HepG2 (cell line): ENCODE results near the gene HOXA9. TPM values are rescaled to one million over a fixed set of nuclear protein-coding genes. Genes with fewer than 3 reads are reported as not detected.

ENCODE experiments used
- AGO2 ChIP-seq: fragments of 200-400 bp; formaldehyde crosslinking; optimal IDR thresholded peaks from 2 replicates; pipeline ENCODE3; 2017; ENCODE audit warnings: mild to moderate bottlenecking, low read depth, low read length, moderate library complexity
- CEBPG ChIP-seq: IDR thresholded peaks from 2 replicates; pipeline ENCODE4 v1.6.1; 2016
- FUBP1 ChIP-seq: sonication (generic); formaldehyde crosslinking; IDR thresholded peaks from 2 replicates; pipeline ENCODE4 v1.5.1; 2020; ENCODE audit warnings: missing genetic modification reagents, mild to moderate bottlenecking, borderline replicate concordance
- KLF16 ChIP-seq, 2 experiments: sonication (generic) in 1 of 2; formaldehyde crosslinking in 1 of 2; IDR thresholded peaks; 2 replicates each; pipeline versions ENCODE4 v1.6.1 to v1.8.0; 2016 to 2023; ENCODE audit warnings: missing genetic modification reagents in 2 of 2, missing compliant biosample characterization in 1 of 2
- SKI ChIP-seq: fragments of 450-650 bp; IDR thresholded peaks from one replicate; pipeline ENCODE4 v1.6.1; 2018; ENCODE audit warnings: mild to moderate bottlenecking; ENCODE audit not compliant: partially characterized antibody
- ZBTB38 ChIP-seq: sonication (generic); formaldehyde crosslinking; IDR thresholded peaks from 2 replicates; pipeline ENCODE4 v1.5.1; 2020; ENCODE audit warnings: mild to moderate bottlenecking, missing genetic modification reagents
- ZNF30 ChIP-seq: sonication (generic); formaldehyde crosslinking; IDR thresholded peaks from 2 replicates; pipeline ENCODE4 v1.5.0; 2020; ENCODE audit warnings: mild to moderate bottlenecking, missing genetic modification reagents
- ZNF468 ChIP-seq: sonication (generic); formaldehyde crosslinking; IDR thresholded peaks from 2 replicates; pipeline ENCODE4 v1.8.0; 2022; ENCODE audit warnings: mild to moderate bottlenecking, moderate library complexity, missing genetic modification reagents
- ZZZ3 ChIP-seq: sonication (generic); formaldehyde crosslinking; IDR thresholded peaks from 2 replicates; pipeline ENCODE4 v1.4.0; 2020; ENCODE audit warnings: missing genetic modification reagents, mild to moderate bottlenecking, borderline replicate concordance
- polyA plus RNA-seq, 8 experiments: library from polyadenylated mRNA; depleted of rRNA in 3 of 8; stranded (reverse) in 7 of 8; unstranded in 1 of 8; fragments of >200 nt; fragmentation: Illumina TruSeq in 4 of 8; extraction: Trizol in 4 of 8; gene quantifications; 2 replicates each; pipeline versions ENCODE4 v1.2.1 to v1.2.3, GENCODE V29; 2011 to 2016; ENCODE audit warnings: low read depth in 4 of 8, missing spikeins in 1 of 8, mixed read lengths in 1 of 8; ENCODE audit not compliant: insufficient read depth in 1 of 8
- total RNA-seq, 5 experiments: library from RNA; depleted of rRNA; stranded (reverse); fragments of >200 nt; fragmentation: Illumina TruSeq; extraction: Trizol; gene quantifications; 2 replicates each; pipeline ENCODE4 v1.2.3, GENCODE V29; 2016; ENCODE audit warnings: low read depth in 1 of 5
- TF ChIP-seq, protein P1 (sequence below): sonication (generic); formaldehyde crosslinking; IDR thresholded peaks from 2 replicates; pipeline ENCODE4 v1.8.0; 2022; ENCODE audit warnings: mild to moderate bottlenecking, missing genetic modification reagents, borderline replicate concordance
- TF ChIP-seq, protein P2 (sequence below): sonication (generic); formaldehyde crosslinking; IDR thresholded peaks from 2 replicates; pipeline ENCODE4 v1.4.0; 2020; ENCODE audit warnings: missing genetic modification reagents
- TF ChIP-seq, protein P3 (sequence below): sonication (generic); formaldehyde crosslinking; IDR thresholded peaks from 2 replicates; pipeline ENCODE4 v1.8.1; 2023; ENCODE audit warnings: mild to moderate bottlenecking, inconsistent platforms, moderate library complexity, missing genetic modification reagents, borderline replicate concordance

Gene HOXA9
- total and polyA plus RNA-seq, 2 of the 13 experiments (the other 11 are each of a cell fraction or from before 2014, with no cell fraction given): not detected

GRCh38 chr7:27150568-27151340 lies 14.6 kb downstream of the HOXA9 start (continued):
- peak; percentile 76 for TF ChIP-seq SKI
- no peak for TF ChIP-seq KLF16 (CRISPR knock-in tag; IDR thresholded peaks at IDR 0.05)
- no peak for TF ChIP-seq ZNF468
- TF ChIP-seq FUBP1 (CRISPR knock-in tag): no peak
- TF ChIP-seq, protein P1, sequence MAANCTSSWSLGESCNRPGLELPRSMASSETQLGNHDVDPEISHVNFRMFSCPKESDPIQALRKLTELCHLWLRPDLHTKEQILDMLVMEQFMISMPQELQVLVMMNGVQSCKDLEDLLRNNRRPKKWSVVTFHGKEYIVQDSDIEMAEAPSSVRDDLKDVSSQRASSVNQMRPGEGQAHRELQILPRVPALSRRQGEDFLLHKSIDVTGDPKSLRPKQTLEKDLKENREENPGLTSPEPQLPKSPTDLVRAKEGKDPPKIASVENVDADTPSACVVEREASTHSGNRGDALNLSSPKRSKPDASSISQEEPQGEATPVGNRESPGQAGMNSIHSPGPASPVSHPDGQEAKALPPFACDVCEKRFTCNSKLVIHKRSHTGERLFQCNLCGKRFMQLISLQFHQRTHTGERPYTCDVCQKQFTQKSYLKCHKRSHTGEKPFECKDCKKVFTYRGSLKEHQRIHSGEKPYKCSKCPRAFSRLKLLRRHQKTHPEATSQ (CRISPR knock-in tag): no peak
- TF ChIP-seq, protein P2, sequence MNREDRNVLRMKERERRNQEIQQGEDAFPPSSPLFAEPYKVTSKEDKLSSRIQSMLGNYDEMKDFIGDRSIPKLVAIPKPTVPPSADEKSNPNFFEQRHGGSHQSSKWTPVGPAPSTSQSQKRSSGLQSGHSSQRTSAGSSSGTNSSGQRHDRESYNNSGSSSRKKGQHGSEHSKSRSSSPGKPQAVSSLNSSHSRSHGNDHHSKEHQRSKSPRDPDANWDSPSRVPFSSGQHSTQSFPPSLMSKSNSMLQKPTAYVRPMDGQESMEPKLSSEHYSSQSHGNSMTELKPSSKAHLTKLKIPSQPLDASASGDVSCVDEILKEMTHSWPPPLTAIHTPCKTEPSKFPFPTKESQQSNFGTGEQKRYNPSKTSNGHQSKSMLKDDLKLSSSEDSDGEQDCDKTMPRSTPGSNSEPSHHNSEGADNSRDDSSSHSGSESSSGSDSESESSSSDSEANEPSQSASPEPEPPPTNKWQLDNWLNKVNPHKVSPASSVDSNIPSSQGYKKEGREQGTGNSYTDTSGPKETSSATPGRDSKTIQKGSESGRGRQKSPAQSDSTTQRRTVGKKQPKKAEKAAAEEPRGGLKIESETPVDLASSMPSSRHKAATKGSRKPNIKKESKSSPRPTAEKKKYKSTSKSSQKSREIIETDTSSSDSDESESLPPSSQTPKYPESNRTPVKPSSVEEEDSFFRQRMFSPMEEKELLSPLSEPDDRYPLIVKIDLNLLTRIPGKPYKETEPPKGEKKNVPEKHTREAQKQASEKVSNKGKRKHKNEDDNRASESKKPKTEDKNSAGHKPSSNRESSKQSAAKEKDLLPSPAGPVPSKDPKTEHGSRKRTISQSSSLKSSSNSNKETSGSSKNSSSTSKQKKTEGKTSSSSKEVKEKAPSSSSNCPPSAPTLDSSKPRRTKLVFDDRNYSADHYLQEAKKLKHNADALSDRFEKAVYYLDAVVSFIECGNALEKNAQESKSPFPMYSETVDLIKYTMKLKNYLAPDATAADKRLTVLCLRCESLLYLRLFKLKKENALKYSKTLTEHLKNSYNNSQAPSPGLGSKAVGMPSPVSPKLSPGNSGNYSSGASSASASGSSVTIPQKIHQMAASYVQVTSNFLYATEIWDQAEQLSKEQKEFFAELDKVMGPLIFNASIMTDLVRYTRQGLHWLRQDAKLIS (CRISPR knock-in tag): no peak
- TF ChIP-seq, protein P3, sequence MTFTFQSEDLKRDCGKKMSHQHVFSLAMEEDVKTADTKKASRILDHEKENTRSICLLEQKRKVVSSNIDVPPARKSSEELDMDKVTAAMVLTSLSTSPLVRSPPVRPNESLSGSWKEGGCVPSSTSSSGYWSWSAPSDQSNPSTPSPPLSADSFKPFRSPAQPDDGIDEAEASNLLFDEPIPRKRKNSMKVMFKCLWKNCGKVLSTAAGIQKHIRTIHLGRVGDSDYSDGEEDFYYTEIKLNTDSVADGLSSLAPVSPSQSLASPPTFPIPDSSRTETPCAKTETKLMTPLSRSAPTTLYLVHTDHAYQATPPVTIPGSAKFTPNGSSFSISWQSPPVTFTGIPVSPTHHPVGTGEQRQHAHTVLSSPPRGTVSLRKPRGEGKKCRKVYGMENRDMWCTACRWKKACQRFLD (CRISPR knock-in tag): peak; percentile 61; the same call in 1 of the 2 replicates
- TF ChIP-seq ZBTB38 (CRISPR knock-in tag): no peak
- TF ChIP-seq ZNF30 (CRISPR knock-in tag): peak; percentile 62; the same call in 1 of the 2 replicates
- no peak for TF ChIP-seq CEBPG
- peak; percentile 25 for TF ChIP-seq AGO2
- TF ChIP-seq ZZZ3 (CRISPR knock-in tag): 0 out of 2 replicates have a peak, but pooled peaks have one; percentile 69
